ENCODE measurements around the gene TTC4. TPM values are rescaled to one million over a fixed set of nuclear protein-coding genes. Genes with fewer than 3 reads are reported as not detected.

The TTC4 gene
- total RNA-seq, 1 donor from 2014 or later, result 24.0 TPM

DNA sequence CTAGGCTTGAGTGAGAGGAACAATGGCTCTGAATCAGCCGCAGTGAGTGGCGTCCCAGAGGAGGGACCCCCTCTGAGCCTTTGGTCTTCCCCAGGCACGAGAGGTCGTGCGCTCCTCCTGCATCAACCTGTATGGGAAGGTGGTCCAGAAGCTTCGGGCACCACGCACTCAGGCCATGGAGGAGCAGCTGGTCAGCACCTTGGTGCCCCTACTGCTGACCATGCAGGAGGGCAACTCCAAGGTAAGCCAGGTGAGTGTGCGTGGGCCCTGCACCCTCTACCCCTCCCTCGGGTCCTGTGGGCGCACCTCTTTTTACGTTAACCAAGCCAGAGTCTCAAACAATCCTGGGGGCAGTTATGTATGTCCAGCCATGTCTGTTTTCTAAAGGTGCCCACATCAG, 13.7 kb upstream of the TTC4 start:
- intact Hi-C loops (cut with micrococcal nuclease), result no loop called here

DNA sequence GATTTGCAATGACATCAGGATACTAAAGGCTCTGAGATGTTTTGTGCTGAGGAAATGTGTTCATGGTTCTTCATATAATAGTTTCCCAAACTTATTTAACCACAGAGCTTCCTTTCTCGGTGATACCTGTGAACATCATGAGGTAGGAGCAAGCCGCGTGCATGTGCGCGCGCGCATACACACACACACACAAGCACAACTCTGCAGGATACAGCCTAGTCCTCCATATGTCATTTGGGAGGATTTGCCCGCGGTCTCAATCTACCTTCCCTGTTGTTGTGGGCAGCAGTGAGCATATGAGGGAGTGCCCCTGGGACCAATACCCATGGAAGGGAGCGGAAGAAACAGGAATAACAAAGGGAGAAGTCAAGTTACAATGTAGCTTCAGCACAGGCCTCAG, 12.2 kb upstream of the TTC4 start:
- intact Hi-C loops (cut with micrococcal nuclease), result no loop called here

DNA sequence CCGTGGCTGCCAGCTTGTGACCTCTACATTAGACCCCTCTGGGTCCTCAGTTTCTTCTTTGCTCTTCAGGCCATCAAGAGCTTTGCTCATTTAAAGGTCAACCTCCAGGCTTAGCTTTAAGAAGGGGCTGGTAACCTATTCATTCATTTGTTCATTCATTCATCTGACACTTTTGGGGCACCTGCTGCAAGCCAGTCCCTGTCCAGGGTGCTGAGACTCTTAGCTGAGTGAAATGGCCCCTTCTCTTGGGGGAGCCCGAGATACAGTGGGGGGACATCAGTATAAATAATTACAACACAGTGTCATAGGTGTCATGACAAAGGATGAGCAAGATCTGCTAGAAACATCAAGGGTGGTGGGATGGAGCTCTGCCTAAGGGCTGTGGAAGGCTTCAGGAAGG, 10.5 kb upstream of the TTC4 start:
- intact Hi-C loops (cut with micrococcal nuclease), result no loop called here

DNA sequence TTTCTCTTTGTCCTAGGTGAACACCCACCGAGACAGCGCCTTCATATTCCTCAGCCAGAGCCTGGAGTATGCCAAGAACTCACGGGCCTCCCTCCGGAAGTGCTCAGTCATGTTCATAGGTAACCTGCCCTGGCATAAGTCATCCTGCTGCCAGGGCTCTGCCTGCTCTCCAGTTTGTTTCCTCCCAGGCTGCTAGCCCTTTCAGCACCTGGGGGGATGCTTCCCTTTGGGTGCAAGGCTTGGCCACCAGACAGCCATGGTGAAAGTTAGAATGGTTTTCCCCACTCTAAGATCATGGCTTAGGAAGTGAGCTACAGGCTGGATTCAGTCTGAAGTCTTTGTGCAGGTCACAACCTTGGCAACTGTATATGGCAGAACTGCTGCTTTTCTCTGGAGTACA, 9.2 kb upstream of the TTC4 start:
- intact Hi-C loops (cut with micrococcal nuclease), result no loop called here

DNA sequence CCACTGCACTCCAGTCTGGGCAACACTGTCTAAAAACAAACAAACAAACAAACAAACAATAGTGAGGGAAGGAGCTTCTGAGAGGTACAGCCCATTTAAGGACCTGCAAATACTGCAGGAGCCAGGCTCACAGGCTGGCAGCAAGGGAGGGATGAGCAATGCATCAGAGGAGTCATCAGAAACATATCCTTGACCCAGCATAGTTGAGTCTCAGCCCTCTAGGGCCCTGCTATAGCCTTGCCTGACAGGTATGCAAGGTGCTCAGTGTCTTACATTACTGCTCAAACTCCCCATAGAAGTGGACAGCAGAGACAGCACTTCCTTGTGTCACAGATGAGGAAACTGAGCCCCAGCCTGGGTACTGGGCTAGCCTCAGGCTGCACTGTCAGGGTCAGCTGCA, 7.3 kb upstream of the TTC4 start:
- intact Hi-C loops (cut with micrococcal nuclease), result no loop called here

DNA sequence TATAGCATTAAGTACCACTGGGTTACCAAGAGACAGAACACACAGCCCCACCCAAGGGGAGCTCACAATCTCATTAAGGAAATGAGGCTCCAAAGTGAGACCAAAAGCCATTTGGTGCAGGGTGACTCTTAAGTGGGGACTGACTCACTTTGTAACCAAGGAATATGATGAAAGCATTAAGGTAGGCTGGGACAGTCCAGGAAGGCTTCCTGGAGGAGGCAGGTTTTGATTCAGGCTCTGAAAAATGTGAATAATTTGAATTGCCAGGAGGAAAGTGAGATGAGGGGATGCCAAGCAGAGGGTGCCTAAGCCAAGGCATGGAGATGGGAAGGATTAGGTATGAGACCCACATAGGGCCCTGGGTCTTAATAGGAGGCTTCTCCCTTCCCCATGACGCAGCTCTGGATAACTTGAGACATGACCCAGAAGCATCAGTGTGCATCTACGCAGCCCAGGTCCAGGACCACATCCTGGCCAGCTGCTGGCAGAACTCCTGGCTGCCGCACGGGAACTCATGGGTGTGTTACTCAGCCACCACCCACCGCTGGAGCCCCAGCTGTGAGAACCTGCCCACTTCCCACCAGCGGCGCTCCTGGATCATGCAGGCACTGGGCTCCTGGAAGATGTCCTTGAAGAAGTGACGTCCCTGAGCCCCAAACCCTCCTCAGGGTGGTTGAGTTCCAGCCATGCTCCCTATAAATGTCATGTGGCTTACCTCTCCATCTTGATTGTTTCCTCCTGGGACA, 5.9 kb upstream of the TTC4 start:
- intact Hi-C loops (cut with micrococcal nuclease), result no loop called here

DNA sequence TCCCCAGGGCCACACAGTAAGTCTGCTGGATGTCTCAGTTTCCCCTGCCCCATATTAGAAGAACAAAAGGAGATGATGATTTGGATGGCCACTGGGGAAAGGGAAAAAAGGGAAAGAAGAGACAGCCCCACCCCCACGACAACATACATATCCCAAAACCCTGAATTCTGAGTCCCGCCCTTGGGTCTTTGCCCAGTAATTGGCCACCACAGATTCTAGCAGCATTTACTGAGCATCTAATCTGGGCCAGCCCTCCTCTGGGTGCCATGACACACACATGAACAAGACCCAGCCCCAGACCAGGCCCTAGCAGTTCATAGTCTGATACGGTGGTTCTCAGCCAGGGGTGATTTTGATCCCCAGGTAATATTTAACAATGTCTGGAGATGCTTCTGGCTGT, 5.2 kb upstream of the TTC4 start:
- intact Hi-C loops (cut with micrococcal nuclease), result no loop called here

DNA sequence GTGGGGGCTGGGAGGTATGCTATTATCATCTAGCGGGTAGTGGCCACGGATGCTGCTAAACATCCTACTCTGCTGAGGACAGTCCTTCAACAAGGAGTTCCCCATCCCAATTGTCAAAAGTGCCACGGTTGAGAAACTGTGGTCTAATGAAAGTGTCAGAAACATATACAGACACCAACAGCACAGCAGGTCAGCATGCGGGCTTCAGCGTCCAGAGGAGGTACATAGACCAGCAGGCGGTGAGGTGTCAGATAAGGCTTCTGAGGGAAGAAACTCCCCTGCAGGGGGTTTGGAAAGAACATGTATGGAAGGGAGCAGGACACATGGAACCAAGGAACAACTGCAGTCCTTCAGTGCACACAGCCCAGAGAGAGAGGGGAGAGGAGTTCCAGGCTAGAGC, 4.8 kb upstream of the TTC4 start:
- intact Hi-C loops (cut with micrococcal nuclease), result no loop called here

DNA sequence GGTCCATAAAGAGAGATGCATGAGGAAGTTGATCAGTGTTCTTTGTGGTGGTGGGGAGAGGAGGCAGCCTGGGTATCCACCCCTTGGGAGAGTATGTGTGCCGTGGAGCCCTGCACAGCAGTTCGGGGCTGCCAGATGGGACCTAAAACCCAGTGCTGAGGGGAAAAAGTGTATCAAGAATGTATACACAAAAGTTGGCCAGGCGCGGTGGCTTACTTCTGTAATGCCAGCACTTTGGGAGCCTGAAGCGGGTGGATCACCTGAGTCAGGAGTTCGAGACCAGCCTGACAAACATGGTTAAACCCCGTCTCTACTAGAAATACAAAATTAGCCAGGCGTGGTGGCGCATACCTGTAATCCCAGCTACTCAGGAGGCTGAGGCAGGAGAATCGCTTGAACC, 4.1 kb upstream of the TTC4 start:
- intact Hi-C loops (cut with micrococcal nuclease), result no loop called here

DNA sequence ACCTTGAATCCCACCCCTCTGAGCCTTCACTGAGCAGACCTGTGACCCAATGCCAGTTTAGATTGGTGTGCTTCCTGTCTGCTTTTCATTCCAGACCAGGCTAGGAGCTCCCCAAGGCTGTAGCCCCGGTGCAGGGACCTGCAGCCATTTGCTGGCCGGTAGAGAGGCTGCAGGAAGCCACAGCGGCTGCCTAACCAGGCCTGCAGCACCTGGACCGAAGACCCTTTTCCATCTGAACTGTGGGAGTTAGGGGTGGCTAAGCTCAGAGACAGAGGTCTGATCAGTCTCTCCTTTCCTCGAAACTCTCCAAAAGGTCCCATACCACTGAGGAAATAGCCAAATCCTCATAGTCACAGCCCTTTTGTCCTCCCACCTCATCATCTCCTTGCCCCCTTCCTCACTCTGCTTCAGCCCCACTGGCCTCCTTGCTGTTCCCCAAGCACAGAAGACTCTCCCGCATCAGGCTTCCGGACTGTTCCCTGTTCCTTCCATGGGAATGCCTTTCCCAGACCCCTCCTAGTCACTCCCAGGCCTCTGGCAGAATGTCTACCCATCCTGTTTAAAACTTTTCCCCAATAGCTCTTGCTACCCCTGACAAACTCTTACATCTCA, 674 bp upstream of the TTC4 start:
- intact Hi-C loops (cut with micrococcal nuclease), result loop anchor here (1.0 to 5.0 kb wide), 12 partner anchors 49 to 1518 kb away; partner anchors contain the start of genes CPT2, CYB5RL, CZIB and DHCR24

GRCh38 chr1:54716299-54717047, 812 bp downstream of the TTC4 start:
- intact Hi-C loops (cut with micrococcal nuclease), result loop anchor here (1.0 to 5.0 kb wide), 7 partner anchors 44 to 1519 kb away; partner anchors contain the start of genes CPT2, CZIB, IFT25 and LRRC42

- intact Hi-C loops (cut with micrococcal nuclease), result no loop called here
These were observed 6.1 kb downstream of the TTC4 start for GRCh38 chr1:54721719-54722118.

DNA sequence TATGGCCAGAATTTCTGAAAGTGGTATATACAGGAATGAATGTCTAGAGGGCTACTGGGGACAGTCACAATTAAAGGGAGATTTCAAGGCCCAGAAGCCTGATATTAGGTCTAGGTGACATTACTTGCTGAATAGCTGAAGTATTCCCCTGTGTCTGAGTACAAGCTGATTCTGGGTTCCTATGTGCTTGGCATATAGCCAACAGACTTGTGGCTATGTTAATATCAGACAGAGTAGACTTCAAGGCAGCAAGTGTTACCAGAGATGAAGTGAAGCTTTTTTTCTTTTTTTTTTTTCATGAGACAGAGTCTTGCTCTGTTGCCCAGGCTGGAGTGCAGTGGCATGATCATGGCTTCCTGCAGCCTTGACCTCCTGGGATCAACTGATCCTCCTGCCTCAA, 8.3 kb downstream of the TTC4 start:
- intact Hi-C loops (cut with micrococcal nuclease), result no loop called here

DNA sequence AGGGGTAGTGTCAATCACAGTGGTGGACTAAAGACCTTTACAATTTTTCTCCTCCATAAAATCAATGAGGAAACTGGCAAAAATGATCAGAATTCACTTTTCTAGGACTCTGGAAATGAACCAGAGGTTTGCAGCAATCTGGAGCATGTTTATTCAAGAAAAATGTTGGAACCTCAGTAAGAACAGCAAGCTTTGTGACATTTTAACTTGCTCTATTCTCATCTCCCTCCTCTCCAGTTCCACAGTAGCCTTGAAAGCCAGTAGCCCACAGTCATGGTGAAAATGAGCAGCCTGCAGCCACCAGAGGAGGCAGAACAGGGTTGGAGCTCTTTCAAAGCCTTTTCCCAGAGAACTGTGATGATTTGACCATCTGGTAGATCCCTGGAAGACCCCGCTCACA, 9.1 kb downstream of the TTC4 start:
- intact Hi-C loops (cut with micrococcal nuclease), result no loop called here

DNA sequence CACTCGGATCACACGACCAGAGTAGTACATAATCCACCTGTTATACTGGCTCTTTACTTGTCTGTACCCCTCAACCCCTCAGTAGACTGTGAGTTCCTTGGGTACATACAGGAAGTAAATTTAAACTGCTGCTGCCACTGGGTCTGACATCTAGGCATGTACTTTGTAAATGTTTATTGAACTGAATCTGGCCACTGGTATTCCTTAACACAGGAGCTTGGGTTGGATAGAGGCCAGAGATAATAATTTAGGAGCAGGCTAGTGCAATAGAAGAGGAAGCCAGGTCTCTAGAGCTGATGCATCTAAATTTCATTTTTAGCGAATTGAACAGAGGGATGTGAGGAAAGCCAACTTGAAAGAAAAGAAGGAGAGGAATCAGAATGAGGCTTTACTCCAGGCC, 12.4 kb downstream of the TTC4 start:
- intact Hi-C loops (cut with micrococcal nuclease), result no loop called here

DNA sequence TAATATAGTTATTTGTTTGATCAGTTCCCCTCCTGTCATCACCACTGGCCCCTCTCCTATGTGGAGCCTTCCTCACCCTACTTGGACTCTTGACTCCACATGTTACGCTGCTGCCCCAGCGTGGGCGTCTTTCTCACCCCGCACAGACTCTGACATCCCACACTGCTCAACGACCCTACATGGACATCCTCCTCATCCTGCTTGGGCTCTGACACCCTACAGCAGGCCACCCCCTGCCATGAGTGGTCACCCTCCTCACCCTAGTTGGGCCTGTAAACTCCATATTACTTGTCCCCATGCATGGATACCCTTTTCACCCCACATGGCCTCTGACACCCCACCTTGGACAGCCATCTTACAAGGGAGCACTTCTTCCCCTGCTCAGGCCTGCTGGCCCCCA, 21.0 kb downstream of the TTC4 start:
- intact Hi-C loops (cut with micrococcal nuclease), result no loop called here

GRCh38 chr1:54738244-54738643, 22.6 kb downstream of the TTC4 start:
- intact Hi-C loops (cut with micrococcal nuclease), result no loop called here

DNA sequence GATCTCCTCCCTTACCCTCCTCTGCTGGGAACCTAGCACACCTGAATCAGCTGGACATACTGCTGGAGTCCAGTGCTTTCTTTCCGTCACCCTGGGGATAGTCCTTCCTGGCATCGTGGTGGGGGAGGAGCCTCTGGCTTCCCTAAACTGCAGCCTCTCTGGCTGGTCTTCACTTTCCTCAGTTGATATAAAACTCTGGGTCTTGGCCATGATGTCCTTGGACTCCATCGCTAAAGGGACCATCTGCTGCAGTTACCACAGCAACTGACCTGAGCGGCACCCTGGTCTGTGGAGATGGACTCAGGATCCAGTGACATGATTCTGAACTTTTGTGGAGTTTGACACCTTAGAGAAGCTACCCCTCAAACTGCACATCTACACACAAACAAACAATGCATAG, 25.9 kb downstream of the TTC4 start:
- intact Hi-C loops (cut with micrococcal nuclease), result no loop called here

GRCh38 chr1:54742282-54742681, 26.6 kb downstream of the TTC4 start:
- intact Hi-C loops (cut with micrococcal nuclease), result no loop called here

GRCh38 chr1:54743416-54744226, 28.0 kb downstream of the TTC4 start:
- intact Hi-C loops (cut with micrococcal nuclease), result no loop called here

DNA sequence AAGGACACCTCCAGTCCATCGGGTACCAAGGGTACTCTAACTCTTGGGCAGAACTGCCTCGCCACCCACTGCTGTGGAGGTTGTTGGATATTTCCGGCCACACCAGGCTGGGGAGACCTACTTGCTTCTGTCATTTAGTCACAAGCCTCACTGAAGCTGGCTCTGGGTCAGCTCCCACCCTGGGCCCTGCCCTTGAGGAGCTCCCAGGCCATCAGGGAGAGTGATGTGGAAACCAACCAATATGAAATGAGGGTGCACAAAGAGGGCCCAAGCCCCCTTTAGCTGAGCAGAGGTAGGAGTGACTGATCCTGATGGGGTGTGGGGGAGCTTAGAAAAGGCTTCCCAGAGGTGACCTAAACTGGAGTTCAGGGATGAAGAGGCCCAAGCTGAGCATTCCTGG, 29.0 kb downstream of the TTC4 start:
- intact Hi-C loops (cut with micrococcal nuclease), result no loop called here

DNA sequence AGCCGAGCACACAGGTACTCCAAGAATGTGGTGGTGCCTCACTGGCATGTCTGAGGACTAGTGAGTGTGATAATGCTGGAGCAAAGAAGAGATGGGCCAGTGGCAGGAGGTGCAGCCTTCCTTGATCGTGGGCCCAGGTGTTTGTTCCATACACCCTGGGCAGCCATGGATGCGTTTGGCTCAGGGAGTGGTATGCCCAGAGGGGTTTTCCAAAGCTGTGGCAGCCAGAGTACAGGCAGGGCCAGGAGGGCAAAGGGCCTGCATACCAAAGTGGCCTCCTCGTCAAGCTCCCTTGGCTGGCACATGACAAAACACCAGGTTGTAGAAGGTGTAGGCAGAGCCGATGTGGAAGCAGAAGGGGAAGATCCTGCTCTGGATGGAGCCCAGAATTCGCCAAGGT, 29.6 kb downstream of the TTC4 start:
- intact Hi-C loops (cut with micrococcal nuclease), result no loop called here
